GM23338 (cell line): ENCODE measurements around the gene SAMD11. TPM values are rescaled to one million over a fixed set of nuclear protein-coding genes. Genes with fewer than 3 reads are reported as not detected.

Experiments used
- ATAC-seq: fragments of 200-7000 bp; cut with Tn5 transposase; 3 replicates; pipeline ENCODE4 v1.9.1; 2020
- DNase-seq: peaks from one replicate; pipeline ENCODE4 v3.0.0-alpha.2; 2015; ENCODE audit warnings: low spot score
- H2AFZ ChIP-seq: fragments of 200-600 bp; sonication (generic); 2 replicates; pipeline ENCODE4 v1.8.0; 2016; ENCODE audit warnings: antibody characterized with exemption, mild to moderate bottlenecking, moderate library complexity
- H3F3A ChIP-seq: fragments of 200-600 bp; sonication (generic); replicated peaks from 2 replicates; pipeline ENCODE4 v1.8.0; 2017; ENCODE audit warnings: antibody characterized with exemption, mixed run types, low read depth
- H3K27ac ChIP-seq: fragments of 200-600 bp; sonication (generic); 2 replicates; pipeline ENCODE4 v1.6.1; 2016; ENCODE audit warnings: low read depth
- H3K27me3 ChIP-seq: fragments of 200-600 bp; sonication (generic); 2 replicates; pipeline ENCODE4 v1.8.0; 2016; ENCODE audit warnings: mild to moderate bottlenecking, mixed run types, moderate library complexity; ENCODE audit not compliant: insufficient read depth
- H3K36me3 ChIP-seq: fragments of 200-600 bp; sonication (generic); 2 replicates; pipeline ENCODE4 v1.8.0; 2016; ENCODE audit warnings: mild to moderate bottlenecking; ENCODE audit not compliant: insufficient read depth
- H3K4me1 ChIP-seq: fragments of 200-600 bp; sonication (generic); 2 replicates; pipeline ENCODE4 v1.8.0; 2016; ENCODE audit warnings: mild to moderate bottlenecking, moderate library complexity; ENCODE audit not compliant: insufficient read depth
- H3K4me2 ChIP-seq: fragments of 200-600 bp; sonication (generic); 2 replicates; pipeline ENCODE4 v1.7.1; 2017; ENCODE audit warnings: mixed run types
- H3K4me3 ChIP-seq: fragments of 200-600 bp; sonication (generic); 2 replicates; pipeline ENCODE4 v1.6.1; 2016; ENCODE audit warnings: mixed run types
- H3K79me2 ChIP-seq: fragments of 200-600 bp; sonication (generic); replicated peaks from 2 replicates; pipeline ENCODE4 v1.8.0; 2017; ENCODE audit warnings: mild to moderate bottlenecking; ENCODE audit not compliant: insufficient read depth
- H3K9me2 ChIP-seq: fragments of 200-600 bp; sonication (generic); 2 replicates; pipeline ENCODE4 v1.8.0; 2017; ENCODE audit not compliant: insufficient read depth
- H4K20me1 ChIP-seq: fragments of 200-600 bp; sonication (generic); replicated peaks from 2 replicates; pipeline ENCODE4 v1.8.0; 2017; ENCODE audit warnings: mild to moderate bottlenecking; ENCODE audit not compliant: insufficient read depth
- H3K27ac Mint-ChIP-seq: 2 replicates; pipeline ENCODE4 v1.8.0; 2020; ENCODE audit warnings: inconsistent platforms, mild to moderate bottlenecking, moderate library complexity, mixed read lengths
- H3K27me3 Mint-ChIP-seq: 3 replicates; pipeline ENCODE4 v1.8.0; 2022; ENCODE audit warnings: low read depth, mild to moderate bottlenecking, moderate library complexity, mixed read lengths, inconsistent platforms; ENCODE audit not compliant: insufficient read depth, poor library complexity
- H3K36me3 Mint-ChIP-seq: 3 replicates; pipeline ENCODE4 v1.8.0; 2021; ENCODE audit warnings: low read depth, mild to moderate bottlenecking, inconsistent platforms, moderate library complexity, mixed read lengths
- H3K4me1 Mint-ChIP-seq: 3 replicates; pipeline ENCODE4 v1.8.0; 2020; ENCODE audit warnings: mild to moderate bottlenecking, inconsistent platforms, mixed read lengths
- H3K4me3 Mint-ChIP-seq: 3 replicates; pipeline ENCODE4 v1.8.0; 2021; ENCODE audit warnings: moderate library complexity, mild to moderate bottlenecking, inconsistent platforms, mixed read lengths
- H3K9me3 Mint-ChIP-seq: 3 replicates; pipeline ENCODE4 v1.8.0; 2020; ENCODE audit warnings: moderate library complexity, mild to moderate bottlenecking, inconsistent platforms, mixed read lengths
- CREB1 ChIP-seq: fragments of 250-450 bp; sonication (Bioruptor Pico); IDR thresholded peaks from 2 replicates; pipeline ENCODE4 v1.5.0; 2020; ENCODE audit warnings: low read depth, mild to moderate bottlenecking, moderate library complexity
- CTCF ChIP-seq, 2 experiments: fragments of 200-600 bp in 1 of 2; sonication (generic) in 1 of 2; conservative IDR thresholded peaks; 2 replicates each; pipeline versions ENCODE4 v1.5.1 to v1.6.1; 2016 to 2017; ENCODE audit warnings: antibody characterized with exemption in 2 of 2, low read depth in 2 of 2, mild to moderate bottlenecking in 2 of 2, moderate library complexity in 1 of 2
- ETS1 ChIP-seq: IDR thresholded peaks from 2 replicates; pipeline ENCODE4 v1.6.1; 2016; ENCODE audit warnings: antibody characterized with exemption
- EZH2 ChIP-seq: fragments of 200-600 bp; sonication (generic); IDR thresholded peaks from one replicate; pipeline ENCODE4 v1.8.0; 2017; ENCODE audit warnings: antibody characterized with exemption, mild to moderate bottlenecking, low read depth; ENCODE audit not compliant: unreplicated experiment
- EZH2phosphoT487 ChIP-seq: fragments of 200-600 bp; sonication (generic); IDR thresholded peaks from one replicate; pipeline ENCODE4 v1.8.1; 2018; ENCODE audit warnings: antibody characterized with exemption; ENCODE audit not compliant: unreplicated experiment
- JUNB ChIP-seq: IDR thresholded peaks from one replicate; pipeline ENCODE4 v1.6.1; 2016; ENCODE audit warnings: antibody characterized with exemption; ENCODE audit not compliant: unreplicated experiment
- NANOG ChIP-seq: IDR thresholded peaks from 2 replicates; pipeline ENCODE4 v1.6.1; 2016; ENCODE audit warnings: antibody characterized with exemption, borderline replicate concordance
- POLR2AphosphoS5 ChIP-seq: IDR thresholded peaks from 2 replicates; pipeline ENCODE4 v1.6.1; 2016; ENCODE audit warnings: antibody characterized with exemption, low read depth
- REST ChIP-seq: IDR thresholded peaks from one replicate; pipeline ENCODE4 v1.6.1; 2018; ENCODE audit warnings: antibody characterized with exemption; ENCODE audit not compliant: unreplicated experiment
- STAT1 ChIP-seq: IDR thresholded peaks from one replicate; pipeline ENCODE4 v1.6.1; 2016; ENCODE audit warnings: antibody characterized with exemption; ENCODE audit not compliant: unreplicated experiment
- ZNF114 ChIP-seq: fragments of 250-450 bp; sonication (Bioruptor Pico); IDR thresholded peaks from 2 replicates; pipeline ENCODE4 v1.5.0; 2020; ENCODE audit warnings: mild to moderate bottlenecking, moderate library complexity
- ZNF331 ChIP-seq: fragments of 250-450 bp; sonication (Bioruptor Pico); IDR thresholded peaks from 2 replicates; pipeline ENCODE4 v1.5.0; 2020; ENCODE audit warnings: low read depth, mild to moderate bottlenecking, moderate library complexity
- ZNF462 ChIP-seq: fragments of 250-450 bp; sonication (Bioruptor Pico); IDR thresholded peaks from 2 replicates; pipeline ENCODE4 v1.5.0; 2020; ENCODE audit warnings: mild to moderate bottlenecking, moderate library complexity
- polyA plus RNA-seq: library from polyadenylated mRNA; unstranded; fragments of >200 nt; fragmentation: Nextera tagmentation; extraction: Ambion mirVana; gene quantifications from 2 replicates; pipeline ENCODE4 v1.2.1, GENCODE V29; 2016
- total RNA-seq: library from RNA; depleted of rRNA; stranded (reverse); fragments of >200 nt; shearing (Covaris generic); gene quantifications from 2 replicates; pipeline ENCODE4 v1.2.3, GENCODE V29; 2014

SAMD11 gene
- total and polyA plus RNA-seq, 2 experiments from 2014 or later = 0.14 to 0.40 TPM

GRCh38 chr1:982765-983436, 59.2 kb downstream of the SAMD11 start:
- H3K4me1 Mint-ChIP-seq = no peaks in the 10 kb centered on the region; the same call in 2 of the 3 replicates
- no peak overlapping the region for H3K27ac Mint-ChIP-seq
- H3K27me3 Mint-ChIP-seq = peaks cover 47% of the 10 kb centered on the region
- H3K4me3 Mint-ChIP-seq = no peak overlapping the region
- no peak for TF ChIP-seq ZNF331
- no peak for TF ChIP-seq JUNB
- TF ChIP-seq ZNF462 (CRISPR knock-in tag) = no peak
- TF ChIP-seq CTCF (conservative IDR thresholded peaks at IDR 0.05; ENCODE audit: low read depth in 2 of 2) = no peak
- TF ChIP-seq NANOG = no peak
- TF ChIP-seq REST = no peak
- TF ChIP-seq STAT1 = no peak
- no peak for TF ChIP-seq POLR2AphosphoS5
- TF ChIP-seq CREB1 = no peak
- TF ChIP-seq EZH2 = no peak
- TF ChIP-seq ZNF114 (CRISPR knock-in tag) = no peak
- no peak for TF ChIP-seq EZH2phosphoT487
- no peak for TF ChIP-seq ETS1
- H3K27me3 ChIP-seq = peaks cover 40% of the 10 kb centered on the region
- no peak overlapping the region for H3K27ac ChIP-seq
- no peak overlapping the region for H3K4me2 ChIP-seq
- no peak for ATAC-seq
- H2AFZ ChIP-seq = no peak overlapping the region
- no peaks in the 10 kb centered on the region for H3K36me3 ChIP-seq
- H3F3A ChIP-seq = no peaks in the 10 kb centered on the region
- no peaks in the 10 kb centered on the region for H4K20me1 ChIP-seq
- peaks cover 5% of the 10 kb centered on the region for H3K9me3 Mint-ChIP-seq
- peaks cover 5% of the 10 kb centered on the region for H3K36me3 Mint-ChIP-seq
- H3K4me1 ChIP-seq = no peaks in the 10 kb centered on the region
- H3K79me2 ChIP-seq = no peaks in the 10 kb centered on the region
- no peaks in the 10 kb centered on the region for H3K9me2 ChIP-seq
- DNase-seq = no peak
- no peak overlapping the region for H3K4me3 ChIP-seq
